NCI-H1694 treated with DMSO at 0.1 percent for 48 hours (cell line): ENCODE measurements around the gene ASF1A.

Source experiments
- DNase-seq: peaks from one replicate; lab custom pipeline; 2025; lab: John Stamatoyannopoulos, UW

ASF1A gene

DNA sequence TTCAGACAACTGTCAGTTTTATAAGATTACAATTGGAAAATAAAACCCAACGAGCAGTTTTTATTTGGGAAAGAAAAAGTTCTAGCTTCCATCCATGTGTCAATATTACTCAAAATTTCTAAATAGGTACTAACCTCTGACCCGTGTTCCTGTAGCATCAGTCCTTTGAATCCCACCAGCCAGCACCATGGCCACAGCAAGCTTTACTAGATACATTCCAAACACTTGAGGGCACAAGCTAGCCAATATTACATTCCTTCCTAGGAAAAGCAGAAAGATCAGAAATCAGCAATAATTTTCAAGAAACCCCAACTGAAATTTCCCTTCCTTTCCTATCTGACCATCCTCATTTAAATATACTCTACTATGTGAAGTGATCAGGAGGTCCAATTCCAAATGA, 19.2 kb downstream of the ASF1A start:
- DNase-seq: no peak

DNA sequence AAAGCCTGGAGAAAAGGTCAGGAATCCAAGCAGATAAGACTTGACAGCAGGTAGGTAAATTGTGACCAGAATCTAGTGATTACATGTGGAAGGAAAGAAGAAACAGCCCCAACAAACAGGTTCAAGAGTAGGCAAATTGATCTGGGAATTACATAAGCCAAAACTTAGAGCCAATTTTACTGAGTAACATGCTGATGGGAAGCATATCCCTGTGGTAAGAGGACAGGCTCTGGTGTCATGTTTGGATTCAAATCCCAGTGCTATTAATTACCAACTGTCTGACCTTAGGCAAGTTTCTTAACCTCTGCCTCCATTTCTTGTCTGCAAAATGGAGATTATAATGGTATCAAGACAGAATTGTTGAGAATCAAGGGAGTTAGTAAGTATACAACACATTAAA, 20.6 kb downstream of the ASF1A start:
- DNase-seq: no peak

DNA sequence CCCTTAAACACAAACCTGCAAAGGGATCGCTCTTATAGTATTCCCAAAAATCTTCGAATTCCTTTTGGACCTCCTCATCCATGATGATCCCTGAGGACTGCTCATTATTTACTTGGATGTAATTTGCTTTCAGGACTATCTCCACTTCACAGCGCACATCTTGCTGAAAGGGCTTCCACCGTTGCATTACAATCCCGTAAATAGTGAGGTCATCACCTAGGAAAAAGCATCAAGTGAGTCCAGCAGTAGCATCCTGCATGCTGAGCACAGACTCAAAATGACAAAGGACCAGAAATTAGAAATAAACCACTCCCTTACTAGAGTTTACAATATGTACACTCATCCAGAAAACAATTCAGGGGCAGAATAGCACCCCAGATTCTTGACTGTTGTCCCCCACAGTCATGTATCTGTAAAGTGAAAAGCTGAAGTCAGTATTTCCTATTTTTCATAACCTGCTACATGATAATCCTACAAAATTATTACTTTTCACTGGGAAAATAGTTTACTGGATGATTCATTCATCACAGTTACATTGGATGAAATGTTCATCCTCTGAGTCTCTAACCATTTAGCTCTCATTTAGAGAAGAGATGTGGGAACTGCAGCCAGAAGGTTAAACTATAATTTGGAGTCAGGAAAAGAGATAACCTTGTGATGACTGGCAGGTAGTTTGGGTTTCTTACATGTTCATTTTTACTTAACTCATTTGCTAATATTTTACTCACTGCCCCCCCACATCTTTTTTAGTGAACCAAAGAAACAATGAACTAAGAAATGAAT, 23.8 kb downstream of the ASF1A start:
- DNase-seq: no peak

- DNase-seq: no peak
Measured at GRCh38 chr6:118918329-118918725, 24.4 kb downstream of the ASF1A start.

DNA sequence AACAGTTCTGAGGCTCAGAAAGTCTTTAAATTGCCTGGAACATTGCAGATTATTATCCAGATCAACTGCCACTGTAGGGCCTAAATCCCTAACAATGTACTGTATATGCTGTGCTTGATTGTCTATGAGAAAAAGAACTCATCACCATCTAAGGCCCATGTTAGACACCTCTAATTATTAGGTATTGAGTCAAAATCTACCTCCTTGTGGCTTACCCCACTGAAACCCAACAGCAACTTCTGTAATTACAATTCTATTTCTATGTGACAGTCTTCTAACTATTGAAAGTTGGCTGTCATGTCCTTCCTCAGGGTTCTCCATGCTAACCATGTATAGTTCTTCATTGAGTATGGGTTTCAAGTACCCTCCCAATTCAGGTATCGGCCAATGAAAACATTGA, 27.1 kb downstream of the ASF1A start:
- no peak for DNase-seq

DNA sequence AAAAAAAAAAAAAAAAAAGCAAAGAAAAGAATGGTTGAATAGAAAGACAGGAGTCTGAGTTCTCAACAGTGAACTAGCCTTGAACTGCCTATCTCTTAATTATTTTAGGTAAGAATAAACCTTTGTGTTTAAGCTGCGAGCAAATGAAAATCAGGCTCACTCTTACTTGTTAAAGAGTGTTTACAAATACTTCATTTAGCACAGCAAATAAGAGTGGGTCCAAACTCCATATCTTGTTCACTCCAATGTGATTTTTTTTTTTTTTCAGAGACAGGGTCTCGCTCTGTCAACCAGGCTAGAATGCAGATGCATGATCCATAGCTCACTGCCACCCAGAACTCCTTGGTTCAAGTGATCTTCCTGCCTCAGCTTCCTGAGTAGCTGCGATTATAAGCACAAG, 29.1 kb downstream of the ASF1A start:
- no peak for DNase-seq

- no peak for DNase-seq
Measured at GRCh38 chr6:118930680-118931079, 36.7 kb downstream of the ASF1A start.

DNA sequence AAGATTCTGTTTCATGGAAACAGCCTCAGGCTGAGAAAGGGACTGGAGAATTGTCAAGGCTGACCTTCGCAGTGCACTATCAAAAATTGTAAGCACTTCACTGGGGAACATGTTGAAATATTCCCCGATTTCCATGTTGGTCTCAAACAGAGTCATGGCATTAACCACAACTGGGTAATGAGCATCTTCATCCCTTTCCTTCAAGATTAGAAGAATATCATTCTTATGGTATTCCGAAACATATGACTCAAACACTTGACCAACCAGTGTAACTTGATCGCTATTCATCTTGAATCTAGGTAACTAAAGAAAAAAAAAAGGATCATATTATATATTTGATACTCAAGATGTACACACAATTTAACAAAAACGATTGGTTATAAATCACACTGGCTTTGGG, 37.5 kb downstream of the ASF1A start:
- no peak for DNase-seq

DNA sequence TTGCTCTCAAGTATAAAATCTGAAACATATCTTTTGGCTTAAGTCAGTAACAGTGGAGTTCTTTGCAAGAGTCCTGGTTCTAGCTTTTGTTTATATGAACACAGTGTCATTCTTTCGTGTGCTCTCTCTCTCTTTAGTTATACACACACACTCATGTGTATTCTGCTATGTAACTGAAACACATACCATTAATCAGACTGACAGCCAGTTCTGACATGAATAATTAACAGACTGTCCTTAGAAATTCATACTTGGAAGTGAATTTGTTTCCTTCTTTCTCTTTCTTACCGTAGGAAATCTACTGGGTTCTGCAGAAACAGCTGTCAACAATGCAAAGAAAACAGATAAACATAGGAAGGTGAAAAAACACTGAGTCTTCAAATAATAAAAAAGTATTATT, 38.5 kb downstream of the ASF1A start:
- DNase-seq: no peak

DNA sequence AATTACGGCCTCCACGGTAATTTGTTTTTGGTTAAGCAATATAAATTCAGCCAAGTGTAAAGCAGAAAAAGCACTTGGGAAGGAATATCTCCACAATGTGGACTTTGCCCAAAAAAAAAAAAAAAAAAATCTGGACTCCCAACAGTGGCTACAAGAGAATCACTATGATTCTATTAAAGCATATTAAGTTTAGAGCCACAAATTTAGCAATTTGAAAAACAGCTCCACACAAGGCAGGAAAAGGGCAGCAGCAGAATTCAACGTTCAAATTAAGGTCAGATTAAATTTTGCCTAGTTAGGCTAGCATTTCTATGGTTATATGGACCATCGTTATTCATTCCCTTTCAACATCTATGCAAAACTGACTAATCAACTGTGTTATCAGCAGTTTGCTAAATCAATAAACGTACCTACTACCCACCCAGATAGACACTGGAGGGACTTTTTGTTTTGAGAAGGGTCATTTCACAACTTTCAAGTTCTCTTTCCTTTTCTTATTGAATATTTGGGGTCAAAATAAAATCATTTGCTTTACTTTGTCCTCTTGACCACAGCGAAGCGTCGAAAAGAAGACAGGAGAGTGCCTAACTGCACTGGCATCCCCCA, 40.0 kb downstream of the ASF1A start:
- peak; percentile 20 for DNase-seq

- DNase-seq: peak; percentile 48
Measured at GRCh38 chr6:118934461-118935330, 40.7 kb downstream of the ASF1A start, which contains the start of gene MCM9. MCM9 (minus strand) TSS chr6:118935159; CDS start chr6:118931723, 3,436 bp downstream.

DNA sequence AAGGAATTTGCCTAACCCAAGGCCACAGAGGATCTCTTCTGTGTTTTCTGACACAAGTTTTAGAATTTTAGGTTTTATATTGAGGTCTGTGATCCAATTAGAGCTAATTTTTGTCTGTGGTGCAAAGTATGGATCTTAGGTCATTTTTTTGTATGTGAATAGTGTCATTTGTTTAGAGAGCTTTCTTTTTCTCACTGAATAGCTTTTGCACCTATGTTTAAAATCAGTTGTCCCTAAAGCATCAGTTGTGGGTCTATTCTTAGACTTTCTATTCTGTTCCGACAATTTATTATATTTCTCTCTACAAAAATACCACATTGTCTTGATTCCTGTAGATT, 41.3 kb downstream of the ASF1A start:
- no peak for DNase-seq

DNA sequence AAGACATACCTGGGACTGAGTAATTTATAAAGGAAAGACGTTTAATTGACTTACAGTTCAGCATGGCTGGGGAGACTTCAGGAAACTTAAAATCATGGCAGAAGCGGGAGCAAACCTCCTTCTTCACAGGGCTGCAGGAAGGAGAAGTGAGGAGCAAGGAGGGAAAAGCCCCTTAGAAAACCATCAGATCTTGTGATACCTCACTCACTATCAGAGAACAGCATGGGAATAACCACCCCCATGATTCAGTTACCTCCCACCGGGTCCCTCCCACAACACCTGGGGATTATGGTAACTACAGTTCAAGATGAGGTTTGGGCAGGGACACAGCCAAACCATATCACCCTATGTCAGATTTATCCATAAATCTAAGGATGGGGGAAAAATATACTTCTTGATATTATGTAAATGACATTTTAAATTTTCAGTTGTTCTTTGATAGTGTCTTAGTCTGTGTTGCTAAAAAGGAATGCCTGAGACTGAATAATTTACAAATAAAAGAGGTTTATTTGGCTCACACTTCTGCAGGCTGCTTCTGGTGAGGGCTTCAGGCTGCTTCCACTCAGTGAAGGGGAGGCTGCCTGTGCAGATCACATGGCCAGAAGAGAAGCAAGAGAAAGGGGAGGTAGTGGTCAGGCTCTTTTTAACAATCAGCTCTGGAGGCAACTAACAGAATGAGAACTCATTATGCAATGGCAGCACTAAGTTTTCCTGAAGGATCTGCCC, 42.2 kb downstream of the ASF1A start:
- no peak for DNase-seq

- no peak for DNase-seq
Measured at GRCh38 chr6:118939683-118940082, 45.7 kb downstream of the ASF1A start.

GRCh38 chr6:118940770-118941169, 46.8 kb downstream of the ASF1A start:
- no peak for DNase-seq

DNA sequence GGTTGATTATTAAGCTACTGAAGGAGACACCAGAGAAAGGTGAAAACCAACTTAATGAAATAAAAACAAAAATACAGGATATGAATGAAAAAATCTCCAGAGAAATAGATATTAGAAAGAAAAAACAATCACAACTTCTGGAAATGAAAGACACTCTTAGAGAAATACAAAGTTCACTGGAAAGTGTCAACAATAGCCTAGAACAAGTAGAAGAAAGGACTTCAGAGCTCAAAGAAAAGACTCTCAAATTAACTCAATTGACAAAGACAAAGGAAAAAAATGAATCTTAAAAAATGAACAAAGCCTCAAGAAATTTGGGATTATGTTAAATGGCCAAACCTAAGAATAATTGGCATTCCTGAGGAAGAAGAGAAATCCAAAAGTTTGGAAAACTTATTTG, 51.3 kb downstream of the ASF1A start:
- no peak for DNase-seq

GRCh38 chr6:118952683-118953082, 58.7 kb downstream of the ASF1A start:
- DNase-seq: no peak

DNA sequence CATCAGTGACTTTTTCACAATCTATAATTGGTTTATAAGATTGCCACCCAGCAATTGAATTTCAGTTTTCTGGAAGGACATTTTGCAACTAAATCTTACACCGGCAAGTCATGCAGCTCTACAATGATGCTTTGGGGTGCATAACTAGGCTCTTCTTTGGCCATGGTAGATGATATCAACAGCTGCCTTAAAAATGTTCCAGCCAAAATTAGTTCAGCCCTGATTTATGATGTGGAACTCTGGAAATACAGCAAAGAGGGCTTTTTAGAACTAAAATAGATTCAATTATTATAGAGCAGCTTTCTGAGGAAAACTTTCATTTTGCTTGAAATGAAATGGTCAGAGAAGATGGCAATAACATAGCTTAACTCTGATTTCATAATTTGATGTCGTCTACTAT, 59.4 kb downstream of the ASF1A start:
- no peak for DNase-seq
